Body of pancreas (tissue), 4 donors: ENCODE measurements around the gene SH3PXD2A.

ENCODE experiments used
- POLR2A ChIP-seq, 3 donors: fragments of 450-650 bp; IDR thresholded peaks; one replicate each; pipeline ENCODE4 v1.6.1; 2016; ENCODE audit warnings: antibody characterized with exemption in 3 of 3, mild to moderate bottlenecking in 2 of 3
- TF ChIP-seq, protein P1 (sequence below), 7 experiments: fragments of 450-650 bp in 4 of 7; fragments of 200-600 bp in 3 of 7; sonication (generic) in 3 of 7; IDR thresholded peaks; one replicate each; pipeline ENCODE4 v1.5.1; 2016 to 2019; ENCODE audit warnings: antibody characterized with exemption in 7 of 7

DNA sequence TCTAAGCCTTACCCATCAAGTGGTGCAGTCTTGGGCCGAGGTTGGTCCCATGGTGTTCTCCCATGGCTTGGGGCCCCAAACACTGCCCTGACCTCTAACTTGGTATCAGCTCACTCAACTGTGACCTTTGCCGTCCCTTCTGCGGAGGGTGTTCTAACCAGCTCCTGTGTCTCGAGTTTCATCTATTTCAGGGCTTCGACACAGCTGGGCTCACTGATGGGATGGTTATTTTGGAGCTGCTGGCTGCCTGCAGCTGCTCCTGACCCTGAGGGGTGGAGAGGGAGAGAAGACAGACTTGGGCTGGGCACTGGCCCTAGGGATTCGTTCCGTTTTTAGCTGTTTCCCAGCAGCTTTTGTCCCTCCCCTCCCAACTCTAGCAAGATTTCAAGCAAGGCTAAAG is 274.9 kb downstream of the SH3PXD2A start:
- no peak for TF ChIP-seq POLR2A (IDR thresholded peaks at IDR 0.05)
- TF ChIP-seq, protein P1, sequence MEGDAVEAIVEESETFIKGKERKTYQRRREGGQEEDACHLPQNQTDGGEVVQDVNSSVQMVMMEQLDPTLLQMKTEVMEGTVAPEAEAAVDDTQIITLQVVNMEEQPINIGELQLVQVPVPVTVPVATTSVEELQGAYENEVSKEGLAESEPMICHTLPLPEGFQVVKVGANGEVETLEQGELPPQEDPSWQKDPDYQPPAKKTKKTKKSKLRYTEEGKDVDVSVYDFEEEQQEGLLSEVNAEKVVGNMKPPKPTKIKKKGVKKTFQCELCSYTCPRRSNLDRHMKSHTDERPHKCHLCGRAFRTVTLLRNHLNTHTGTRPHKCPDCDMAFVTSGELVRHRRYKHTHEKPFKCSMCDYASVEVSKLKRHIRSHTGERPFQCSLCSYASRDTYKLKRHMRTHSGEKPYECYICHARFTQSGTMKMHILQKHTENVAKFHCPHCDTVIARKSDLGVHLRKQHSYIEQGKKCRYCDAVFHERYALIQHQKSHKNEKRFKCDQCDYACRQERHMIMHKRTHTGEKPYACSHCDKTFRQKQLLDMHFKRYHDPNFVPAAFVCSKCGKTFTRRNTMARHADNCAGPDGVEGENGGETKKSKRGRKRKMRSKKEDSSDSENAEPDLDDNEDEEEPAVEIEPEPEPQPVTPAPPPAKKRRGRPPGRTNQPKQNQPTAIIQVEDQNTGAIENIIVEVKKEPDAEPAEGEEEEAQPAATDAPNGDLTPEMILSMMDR (IDR thresholded peaks at IDR 0.05), result no peak
